H9 (cell line): ENCODE measurements around the gene L3MBTL1. TPM values are rescaled to one million over a fixed set of nuclear protein-coding genes. Genes with fewer than 3 reads are reported as not detected.

Experiments used
- DNase-seq: peaks from one replicate; pipeline ENCODE4 v3.0.0-alpha.2; 2017
- H2AFZ ChIP-seq: one replicate; pipeline ENCODE4 v1.6.1; 2013; ENCODE audit warnings: mild to moderate bottlenecking, low read length, control low read depth, moderate library complexity
- H2AK5ac ChIP-seq: 2 replicates; pipeline ENCODE4 v1.6.1; 2013; ENCODE audit warnings: low read length, control low read depth, mixed read lengths; ENCODE audit not compliant: insufficient read length
- H2BK120ac ChIP-seq: one replicate; pipeline ENCODE4 v1.6.1; 2013; ENCODE audit warnings: low read depth, mild to moderate bottlenecking, low read length, control low read depth, inconsistent platforms; ENCODE audit not compliant: poor library complexity, severe bottlenecking
- H2BK12ac ChIP-seq: 2 replicates; pipeline ENCODE4 v1.6.1; 2013; ENCODE audit warnings: low read length, control low read depth, mixed read lengths, low read depth; ENCODE audit not compliant: insufficient read length
- H2BK15ac ChIP-seq: 2 replicates; pipeline ENCODE4 v1.6.1; 2013; ENCODE audit warnings: low read depth, low read length, control low read depth
- H2BK20ac ChIP-seq: one replicate; pipeline ENCODE4 v1.6.1; 2013; ENCODE audit warnings: low read depth, mild to moderate bottlenecking, low read length, control low read depth, inconsistent platforms; ENCODE audit not compliant: poor library complexity, severe bottlenecking
- H2BK5ac ChIP-seq: 2 replicates; pipeline ENCODE4 v1.6.1; 2013; ENCODE audit warnings: low read length, control low read depth, mixed read lengths; ENCODE audit not compliant: insufficient read length
- H3K14ac ChIP-seq: 2 replicates; pipeline ENCODE4 v1.6.1; 2013; ENCODE audit warnings: low read length, control low read depth; ENCODE audit not compliant: insufficient read depth
- H3K18ac ChIP-seq: 2 replicates; pipeline ENCODE4 v1.6.1; 2013; ENCODE audit warnings: low read depth, mild to moderate bottlenecking, mixed read lengths, low read length, control low read depth; ENCODE audit not compliant: insufficient read length
- H3K23ac ChIP-seq: 2 replicates; pipeline ENCODE4 v1.6.1; 2013; ENCODE audit warnings: low read length, control low read depth, mixed read lengths, low read depth; ENCODE audit not compliant: insufficient read length
- H3K23me2 ChIP-seq: 2 replicates; pipeline ENCODE4 v1.6.1; 2013; ENCODE audit warnings: low read depth, mild to moderate bottlenecking, mixed read lengths, low read length, control low read depth; ENCODE audit not compliant: insufficient read length, poor library complexity, severe bottlenecking
- H3K27ac ChIP-seq: 2 replicates; pipeline ENCODE4 v1.5.1; 2013; ENCODE audit warnings: low read length, control low read depth, mixed read lengths, low read depth; ENCODE audit not compliant: insufficient read length
- H3K27me3 ChIP-seq: 2 replicates; pipeline ENCODE4 v1.6.1; 2013; ENCODE audit warnings: low read length, control low read depth, inconsistent platforms; ENCODE audit not compliant: insufficient read depth
- H3K4ac ChIP-seq: 2 replicates; pipeline ENCODE4 v1.6.1; 2013; ENCODE audit warnings: low read depth, mild to moderate bottlenecking, control low read depth, inconsistent platforms, low read length, moderate library complexity
- H3K4me1 ChIP-seq: 2 replicates; pipeline ENCODE4 v1.6.1; 2013; ENCODE audit warnings: low read length, control low read depth, inconsistent platforms; ENCODE audit not compliant: insufficient read depth
- H3K4me2 ChIP-seq: 2 replicates; pipeline ENCODE4 v1.6.1; 2013; ENCODE audit warnings: low read length, control low read depth, mixed read lengths; ENCODE audit not compliant: insufficient read length, insufficient read depth
- H3K56ac ChIP-seq: 2 replicates; pipeline ENCODE4 v1.6.1; 2013; ENCODE audit warnings: low read depth, mild to moderate bottlenecking, mixed read lengths, low read length, control low read depth; ENCODE audit not compliant: insufficient read length
- H3K79me1 ChIP-seq: 2 replicates; pipeline ENCODE4 v1.6.1; 2013; ENCODE audit warnings: low read depth, mild to moderate bottlenecking, moderate library complexity, low read length, control low read depth, inconsistent platforms; ENCODE audit not compliant: insufficient read depth, poor library complexity, severe bottlenecking
- H3K79me2 ChIP-seq: 2 replicates; pipeline ENCODE4 v1.6.1; 2013; ENCODE audit warnings: low read length, control low read depth, inconsistent platforms; ENCODE audit not compliant: insufficient read depth
- H3K9ac ChIP-seq: 2 replicates; pipeline ENCODE4 v1.6.1; 2013; ENCODE audit warnings: low read length, control low read depth, mixed read lengths; ENCODE audit not compliant: insufficient read length; ENCODE audit errors: extremely low read depth
- H3K9me3 ChIP-seq: one replicate; pipeline ENCODE4 v1.6.1; 2013; ENCODE audit warnings: low read depth, low read length, inconsistent platforms; ENCODE audit not compliant: control insufficient read depth
- H3T11ph ChIP-seq: one replicate; pipeline ENCODE4 v1.6.1; 2013; ENCODE audit warnings: mild to moderate bottlenecking, low read length, control low read depth, inconsistent platforms
- H4K20me1 ChIP-seq: one replicate; pipeline ENCODE4 v1.6.1; 2013; ENCODE audit not compliant: control insufficient read depth, insufficient read length, insufficient read depth
- H4K5ac ChIP-seq: 2 replicates; pipeline ENCODE4 v1.6.1; 2013; ENCODE audit warnings: low read depth, mild to moderate bottlenecking, mixed read lengths, low read length, control low read depth; ENCODE audit not compliant: insufficient read length
- H4K8ac ChIP-seq: replicated peaks from 2 replicates; pipeline ENCODE4 v1.6.1; 2013; ENCODE audit warnings: low read length, control low read depth, mixed read lengths, low read depth; ENCODE audit not compliant: insufficient read length
- H4K91ac ChIP-seq: 2 replicates; pipeline ENCODE4 v1.6.1; 2013; ENCODE audit warnings: low read depth, mild to moderate bottlenecking, moderate library complexity, mixed read lengths, low read length, control low read depth; ENCODE audit not compliant: insufficient read length
- H3K27ac Mint-ChIP-seq, 3 experiments: 2 replicates in 2 of 3; 3 replicates in 1 of 3; pipeline ENCODE4 v1.8.0; 2020 to 2021; ENCODE audit warnings: mixed read lengths in 3 of 3, mild to moderate bottlenecking in 1 of 3, moderate library complexity in 1 of 3
- H3K27me3 Mint-ChIP-seq: 2 replicates; pipeline ENCODE4 v1.8.0; 2021; ENCODE audit warnings: low read depth, mild to moderate bottlenecking, moderate library complexity, mixed read lengths
- H3K36me3 Mint-ChIP-seq, 3 experiments: 2 replicates in 2 of 3; 3 replicates in 1 of 3; pipeline ENCODE4 v1.8.0; 2020 to 2021; ENCODE audit warnings: low read depth in 3 of 3, mixed read lengths in 3 of 3; ENCODE audit not compliant: insufficient read depth in 1 of 3
- H3K4me1 Mint-ChIP-seq, 2 experiments: 2 replicates each; pipeline ENCODE4 v1.8.0; 2020; ENCODE audit warnings: mixed read lengths in 2 of 2
- H3K4me3 Mint-ChIP-seq, 2 experiments: 2 replicates in 1 of 2; 3 replicates in 1 of 2; pipeline ENCODE4 v1.8.0; 2020 to 2021; ENCODE audit warnings: mild to moderate bottlenecking in 2 of 2, mixed read lengths in 2 of 2, moderate library complexity in 1 of 2
- H3K9me3 Mint-ChIP-seq, 2 experiments: 2 replicates in 1 of 2; 3 replicates in 1 of 2; pipeline ENCODE4 v1.8.0; 2020; ENCODE audit warnings: mild to moderate bottlenecking in 2 of 2, mixed read lengths in 2 of 2, moderate library complexity in 1 of 2
- WGBS: extraction: QIAGEN DNeasy Blood & Tissue Kit; methylation state at CpG from one replicate; pipeline ENCODE4 v1.1.7; 2013; ENCODE audit warnings: missing lambda C conversion rate, low lambda C conversion rate, mixed read lengths; ENCODE audit not compliant: insufficient read length; ENCODE audit errors: extremely low coverage; 5-methylcytosine and 5-hydroxymethylcytosine counted together
- total RNA-seq: library from RNA; stranded (reverse); gene quantifications from 2 replicates; pipeline ENCODE4 v1.2.1, GENCODE V29; 2021
- TF ChIP-seq, protein P1 (sequence below): fragments of 200-600 bp; sonication (generic); conservative IDR thresholded peaks from 3 replicates; pipeline ENCODE4 v1.8.0; 2021; ENCODE audit warnings: antibody characterized with exemption, mild to moderate bottlenecking

Gene L3MBTL1
- total RNA-seq, 1 experiment from 2014 or later, result 19.9 TPM

DNA sequence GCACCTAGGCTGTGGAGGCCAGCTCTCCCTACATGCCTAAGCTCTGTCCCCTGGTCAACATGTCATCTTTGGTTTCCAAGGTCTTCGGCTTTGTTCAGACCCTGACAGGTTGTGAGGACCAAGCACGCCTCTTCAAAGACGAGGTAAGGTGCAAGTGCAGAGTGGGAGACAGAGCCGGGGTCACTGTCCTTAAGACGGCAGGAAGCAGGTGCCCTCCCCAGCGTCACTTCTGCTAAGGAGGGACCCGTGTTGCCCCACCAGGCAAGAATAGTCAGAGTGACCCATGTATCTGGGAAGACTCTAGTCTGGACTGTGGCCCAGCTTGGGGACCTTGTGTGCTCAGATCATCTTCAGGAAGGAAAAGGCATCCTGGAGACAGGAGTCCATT, 33.2 kb downstream of the L3MBTL1 start:
- no peak overlapping the region for H3K4me2 ChIP-seq
- H2BK12ac ChIP-seq, result no peak overlapping the region
- no peaks in the 10 kb centered on the region for H4K20me1 ChIP-seq
- no peak overlapping the region for H3K27ac ChIP-seq
- H3K4ac ChIP-seq, result no peak overlapping the region
- H3K56ac ChIP-seq, result no peak overlapping the region
- H3K79me2 ChIP-seq, result no peaks in the 10 kb centered on the region
- H3K27me3 Mint-ChIP-seq, result no peaks in the 10 kb centered on the region
- no peak overlapping the region for H4K5ac ChIP-seq
- H3K9ac ChIP-seq, result no peak overlapping the region
- no peak overlapping the region for H2AFZ ChIP-seq
- no peak overlapping the region for H2BK5ac ChIP-seq
- no peaks in the 10 kb centered on the region for H3K4me1 ChIP-seq
- no peaks in the 10 kb centered on the region for H3K9me3 Mint-ChIP-seq
- peaks cover 2 to 32% (median 25%) of the 10 kb centered on the region in 3 experiments; a peak in 6 of 7 replicates for H3K36me3 Mint-ChIP-seq
- H3K14ac ChIP-seq, result no peak overlapping the region
- H3K79me1 ChIP-seq, result no peaks in the 10 kb centered on the region
- H3T11ph ChIP-seq, result no peak overlapping the region
- H3K4me3 Mint-ChIP-seq, result no peak overlapping the region
- no peak overlapping the region for H3K18ac ChIP-seq
- no peak for DNase-seq
- no peak overlapping the region for H3K23ac ChIP-seq
- no peaks in the 10 kb centered on the region for H3K23me2 ChIP-seq
- no peak overlapping the region for H2BK20ac ChIP-seq
- H4K8ac ChIP-seq, result no peak overlapping the region
- H2AK5ac ChIP-seq, result no peak overlapping the region
- TF ChIP-seq, protein P1, sequence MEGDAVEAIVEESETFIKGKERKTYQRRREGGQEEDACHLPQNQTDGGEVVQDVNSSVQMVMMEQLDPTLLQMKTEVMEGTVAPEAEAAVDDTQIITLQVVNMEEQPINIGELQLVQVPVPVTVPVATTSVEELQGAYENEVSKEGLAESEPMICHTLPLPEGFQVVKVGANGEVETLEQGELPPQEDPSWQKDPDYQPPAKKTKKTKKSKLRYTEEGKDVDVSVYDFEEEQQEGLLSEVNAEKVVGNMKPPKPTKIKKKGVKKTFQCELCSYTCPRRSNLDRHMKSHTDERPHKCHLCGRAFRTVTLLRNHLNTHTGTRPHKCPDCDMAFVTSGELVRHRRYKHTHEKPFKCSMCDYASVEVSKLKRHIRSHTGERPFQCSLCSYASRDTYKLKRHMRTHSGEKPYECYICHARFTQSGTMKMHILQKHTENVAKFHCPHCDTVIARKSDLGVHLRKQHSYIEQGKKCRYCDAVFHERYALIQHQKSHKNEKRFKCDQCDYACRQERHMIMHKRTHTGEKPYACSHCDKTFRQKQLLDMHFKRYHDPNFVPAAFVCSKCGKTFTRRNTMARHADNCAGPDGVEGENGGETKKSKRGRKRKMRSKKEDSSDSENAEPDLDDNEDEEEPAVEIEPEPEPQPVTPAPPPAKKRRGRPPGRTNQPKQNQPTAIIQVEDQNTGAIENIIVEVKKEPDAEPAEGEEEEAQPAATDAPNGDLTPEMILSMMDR, result no peak
- no peaks in the 10 kb centered on the region for H3K27me3 ChIP-seq
- no peaks in the 10 kb centered on the region; a peak in 1 of 4 replicates for H3K4me1 Mint-ChIP-seq
- no peak overlapping the region for H2BK120ac ChIP-seq
- no peak overlapping the region for H4K91ac ChIP-seq
- H3K9me3 ChIP-seq, result no peaks in the 10 kb centered on the region
- no peak overlapping the region for H3K27ac Mint-ChIP-seq
- no CpG with 5 or more reads among the region's 7 CpGs for WGBS
- no peak overlapping the region for H2BK15ac ChIP-seq
